ENCODE data around the gene LHX3. TPM values are rescaled to one million over a fixed set of nuclear protein-coding genes. Genes with fewer than 3 reads are reported as not detected.

The LHX3 gene
- polyA plus RNA-seq, 2 of the 4 experiments (the other 2 are of a cell fraction): 0.03 TPM; not detected in 1

DNA sequence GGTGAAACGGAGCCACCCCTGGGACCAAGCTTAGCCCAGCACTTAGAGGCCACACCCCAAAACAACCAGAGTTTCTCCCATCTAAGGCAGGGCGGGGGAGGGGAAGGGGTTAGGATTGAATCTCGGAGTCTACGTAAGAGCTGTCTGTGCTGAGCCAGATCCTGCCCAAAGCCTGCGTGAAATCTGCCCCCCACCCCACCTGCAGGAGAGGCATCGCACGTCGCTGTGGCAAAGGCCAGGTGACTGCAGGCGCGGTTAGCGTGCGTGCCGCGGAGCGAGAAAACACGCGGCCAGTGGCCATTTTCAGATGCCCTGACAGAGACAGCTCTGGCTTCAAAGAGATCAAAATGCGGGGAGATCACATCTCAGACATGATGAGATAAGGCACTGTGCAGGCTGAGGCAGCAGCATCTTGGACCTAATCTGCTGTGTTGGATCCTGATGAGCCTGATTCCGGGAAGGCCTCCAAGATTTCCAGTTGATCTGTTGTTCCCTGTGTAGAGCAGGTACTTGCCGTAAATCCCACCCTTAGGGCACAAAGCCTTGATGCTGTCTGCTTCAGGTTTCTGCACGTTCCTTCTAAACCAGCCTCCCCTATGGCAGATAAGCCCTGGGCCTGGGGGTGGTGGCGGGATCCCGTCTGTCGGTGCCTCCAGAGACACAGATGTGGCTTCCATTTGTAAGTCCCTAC is 43.2 kb upstream of the LHX3 start:
- CTCF ChIA-PET: interaction anchor here (0.8 to 2.0 kb wide), 4 partner anchors 19 to 36 kb away, joined by 3 to 9 read pairs (median 5); no protein-coding TSS in a partner anchor
- ATAC-seq: no peak

DNA sequence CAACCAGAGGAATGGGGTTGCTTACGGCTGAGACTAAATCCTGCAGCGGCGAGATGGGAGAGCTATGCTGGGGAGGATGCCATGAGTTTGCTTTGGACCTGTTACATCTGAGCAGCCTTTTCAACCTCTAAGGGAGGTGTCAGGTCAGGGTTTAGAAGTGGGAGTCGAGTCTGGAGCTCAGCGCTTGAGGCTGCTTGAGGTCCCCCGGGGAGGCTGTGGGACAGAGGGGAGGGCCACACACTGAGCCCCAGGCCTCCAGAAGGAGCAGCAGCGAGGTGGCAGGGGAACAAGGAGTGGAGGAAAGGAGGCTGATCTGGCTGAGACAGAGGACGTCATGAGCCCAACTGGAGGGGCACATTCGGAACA is 42.6 kb upstream of the LHX3 start:
- peaks cover 17% of the 10 kb centered on the region for H3K4me1 ChIP-seq
- DNase-seq (ENCODE audit: low read depth in 1 of 2, low spot score in 1 of 2): no peak
- 49% methylated on average over 9 of the region's 9 CpGs for WGBS (ENCODE audit: missing lambda C conversion rate)
- ATAC-seq: no peak
- no peak overlapping the region for H3K4me3 ChIP-seq
- POLR2A ChIA-PET: no interaction called here
- no peak overlapping the region for H3K27ac ChIP-seq
- FAIRE-seq: no peak
- TF ChIP-seq HOXA7 (CRISPR knock-in tag; IDR thresholded peaks at IDR 0.05) (no peak), FOSL2 (IDR thresholded peaks at IDR 0.05) (no peak), FOSL2 (CRISPR knock-in tag; IDR thresholded peaks at IDR 0.05) (no peak), GATA3 (IDR thresholded peaks at IDR 0.05; ENCODE audit: borderline replicate concordance) (no peak), EP300 (IDR thresholded peaks at IDR 0.05) (no peak), JUNB (IDR thresholded peaks at IDR 0.05) (no peak)
- CTCF ChIA-PET: interaction anchor here (0.8 to 2.0 kb wide), 5 partner anchors 19 to 157 kb away, joined by 3 to 9 read pairs (median 3); no protein-coding TSS in a partner anchor
- no peak overlapping the region for H3K4me2 ChIP-seq
- no peaks in the 10 kb centered on the region for H3K9me3 ChIP-seq

More for the DNA sequence above, 43.2 kb upstream of the LHX3 start:
- FAIRE-seq (no peak), DNase-seq (ENCODE audit: low read depth in 1 of 2, low spot score in 1 of 2) (no peak)
- POLR2A ChIA-PET: no interaction called here
- no peak overlapping the region for H3K4me2 ChIP-seq
- peaks cover 15% of the 10 kb centered on the region for H3K4me1 ChIP-seq
- no peak overlapping the region for H3K4me3 ChIP-seq
- WGBS (ENCODE audit: missing lambda C conversion rate): 92% methylated on average over 23 of the region's 24 CpGs
- no peaks in the 10 kb centered on the region for H3K9me3 ChIP-seq
- no peak for TF ChIP-seq EHF (CRISPR knock-in tag; IDR thresholded peaks at IDR 0.05)
- TF ChIP-seq ZNF302 (CRISPR knock-in tag; IDR thresholded peaks at IDR 0.05): no peak
- no peak for TF ChIP-seq FOSL2 (IDR thresholded peaks at IDR 0.05)
- no peak for TF ChIP-seq FOSL2 (CRISPR knock-in tag; IDR thresholded peaks at IDR 0.05)
- no peak for TF ChIP-seq TP53 (CRISPR knock-in tag; IDR thresholded peaks at IDR 0.05)
- TF ChIP-seq, protein P1, sequence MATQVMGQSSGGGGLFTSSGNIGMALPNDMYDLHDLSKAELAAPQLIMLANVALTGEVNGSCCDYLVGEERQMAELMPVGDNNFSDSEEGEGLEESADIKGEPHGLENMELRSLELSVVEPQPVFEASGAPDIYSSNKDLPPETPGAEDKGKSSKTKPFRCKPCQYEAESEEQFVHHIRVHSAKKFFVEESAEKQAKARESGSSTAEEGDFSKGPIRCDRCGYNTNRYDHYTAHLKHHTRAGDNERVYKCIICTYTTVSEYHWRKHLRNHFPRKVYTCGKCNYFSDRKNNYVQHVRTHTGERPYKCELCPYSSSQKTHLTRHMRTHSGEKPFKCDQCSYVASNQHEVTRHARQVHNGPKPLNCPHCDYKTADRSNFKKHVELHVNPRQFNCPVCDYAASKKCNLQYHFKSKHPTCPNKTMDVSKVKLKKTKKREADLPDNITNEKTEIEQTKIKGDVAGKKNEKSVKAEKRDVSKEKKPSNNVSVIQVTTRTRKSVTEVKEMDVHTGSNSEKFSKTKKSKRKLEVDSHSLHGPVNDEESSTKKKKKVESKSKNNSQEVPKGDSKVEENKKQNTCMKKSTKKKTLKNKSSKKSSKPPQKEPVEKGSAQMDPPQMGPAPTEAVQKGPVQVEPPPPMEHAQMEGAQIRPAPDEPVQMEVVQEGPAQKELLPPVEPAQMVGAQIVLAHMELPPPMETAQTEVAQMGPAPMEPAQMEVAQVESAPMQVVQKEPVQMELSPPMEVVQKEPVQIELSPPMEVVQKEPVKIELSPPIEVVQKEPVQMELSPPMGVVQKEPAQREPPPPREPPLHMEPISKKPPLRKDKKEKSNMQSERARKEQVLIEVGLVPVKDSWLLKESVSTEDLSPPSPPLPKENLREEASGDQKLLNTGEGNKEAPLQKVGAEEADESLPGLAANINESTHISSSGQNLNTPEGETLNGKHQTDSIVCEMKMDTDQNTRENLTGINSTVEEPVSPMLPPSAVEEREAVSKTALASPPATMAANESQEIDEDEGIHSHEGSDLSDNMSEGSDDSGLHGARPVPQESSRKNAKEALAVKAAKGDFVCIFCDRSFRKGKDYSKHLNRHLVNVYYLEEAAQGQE (IDR thresholded peaks at IDR 0.05): no peak
- no peak for TF ChIP-seq TFCP2L1 (CRISPR knock-in tag; IDR thresholded peaks at IDR 0.05)
- TF ChIP-seq HOXA7 (CRISPR knock-in tag; IDR thresholded peaks at IDR 0.05): no peak
- no peak for TF ChIP-seq JUNB (IDR thresholded peaks at IDR 0.05)
- no peak for TF ChIP-seq CEBPB (IDR thresholded peaks at IDR 0.05)
- no peak for TF ChIP-seq CHD4 (IDR thresholded peaks at IDR 0.05; ENCODE audit: borderline replicate concordance)
- TF ChIP-seq EP300 (IDR thresholded peaks at IDR 0.05): no peak
- no peak for TF ChIP-seq NPAS2 (CRISPR knock-in tag; IDR thresholded peaks at IDR 0.05; ENCODE audit: borderline replicate concordance)
- TF ChIP-seq RFX5 (IDR thresholded peaks at IDR 0.05): no peak
- no peak for TF ChIP-seq MAFK (IDR thresholded peaks at IDR 0.05; ENCODE audit: partially characterized antibody)
- TF ChIP-seq, protein P2, sequence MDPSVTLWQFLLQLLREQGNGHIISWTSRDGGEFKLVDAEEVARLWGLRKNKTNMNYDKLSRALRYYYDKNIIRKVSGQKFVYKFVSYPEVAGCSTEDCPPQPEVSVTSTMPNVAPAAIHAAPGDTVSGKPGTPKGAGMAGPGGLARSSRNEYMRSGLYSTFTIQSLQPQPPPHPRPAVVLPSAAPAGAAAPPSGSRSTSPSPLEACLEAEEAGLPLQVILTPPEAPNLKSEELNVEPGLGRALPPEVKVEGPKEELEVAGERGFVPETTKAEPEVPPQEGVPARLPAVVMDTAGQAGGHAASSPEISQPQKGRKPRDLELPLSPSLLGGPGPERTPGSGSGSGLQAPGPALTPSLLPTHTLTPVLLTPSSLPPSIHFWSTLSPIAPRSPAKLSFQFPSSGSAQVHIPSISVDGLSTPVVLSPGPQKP (IDR thresholded peaks at IDR 0.05; ENCODE audit: low read depth, low read length): no peak
- no peak for TF ChIP-seq NR3C1 (IDR thresholded peaks at IDR 0.05)
- H3K27ac ChIP-seq: no peak overlapping the region
